HG03575 (cell line): ENCODE results near the gene DDX56.

Experiments used
- ATAC-seq: cut with Tn5 transposase; IDR thresholded peaks from one replicate; pipeline ENCODE4 v1.9.1; 2021; ENCODE audit not compliant: unreplicated experiment, insufficient number of reproducible peaks, low FRiP score; ENCODE audit errors: extremely low read depth

The DDX56 gene

DNA sequence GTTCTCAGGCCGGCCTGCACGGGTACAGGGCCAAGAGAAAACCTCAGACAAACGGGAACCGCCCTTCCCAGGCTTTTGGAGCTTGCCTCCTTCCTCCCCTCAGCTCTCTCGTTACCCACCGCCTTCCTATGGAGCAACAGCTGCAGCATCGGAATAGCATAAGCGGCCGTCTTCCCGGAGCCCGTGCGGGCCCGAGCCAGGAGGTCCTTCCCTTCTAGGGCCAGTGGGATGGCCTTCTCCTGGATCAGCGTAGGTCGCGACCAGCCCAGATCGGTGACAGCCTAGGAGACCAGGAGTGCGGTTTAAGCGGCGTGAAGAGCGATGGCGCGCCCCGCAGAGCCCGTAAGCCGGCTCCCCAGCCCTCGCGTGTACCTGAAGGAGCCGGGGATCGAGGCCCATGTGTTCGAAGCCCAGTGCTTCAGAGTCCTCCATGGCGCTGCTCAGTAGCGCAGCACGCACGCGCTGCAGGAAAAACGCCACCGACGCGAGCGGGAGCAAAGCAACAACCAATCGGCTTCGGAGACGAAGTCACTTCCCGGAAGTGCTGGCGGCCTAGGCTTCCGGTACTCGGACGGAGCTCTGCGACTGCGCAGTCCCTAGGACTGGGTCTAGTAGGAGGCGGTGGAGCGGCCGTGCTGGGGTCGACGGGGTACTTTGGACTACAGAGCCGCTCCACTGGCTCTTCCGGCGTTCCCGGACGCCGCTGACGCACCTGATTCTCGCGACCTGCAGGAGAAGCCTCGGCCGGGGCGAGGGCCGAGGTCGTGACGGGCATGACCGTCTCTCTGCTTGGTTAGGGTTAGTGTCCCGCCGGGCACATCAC, at the start of gene DDX56:
TSS of gene DDX56 (minus strand) at position 445 of the 823 bp plus-strand sequence. CDS start at position 432, 13 bp downstream.
- peak; percentile 81 for ATAC-seq

GRCh38 chr7:44622342-44623151, 48.8 kb upstream of the DDX56 start:
- ATAC-seq: no peak

GRCh38 chr7:44621750-44622103, 48.0 kb upstream of the DDX56 start:
- ATAC-seq: no peak

- ATAC-seq: no peak
Measured at GRCh38 chr7:44621034-44621749, 47.5 kb upstream of the DDX56 start.

DNA sequence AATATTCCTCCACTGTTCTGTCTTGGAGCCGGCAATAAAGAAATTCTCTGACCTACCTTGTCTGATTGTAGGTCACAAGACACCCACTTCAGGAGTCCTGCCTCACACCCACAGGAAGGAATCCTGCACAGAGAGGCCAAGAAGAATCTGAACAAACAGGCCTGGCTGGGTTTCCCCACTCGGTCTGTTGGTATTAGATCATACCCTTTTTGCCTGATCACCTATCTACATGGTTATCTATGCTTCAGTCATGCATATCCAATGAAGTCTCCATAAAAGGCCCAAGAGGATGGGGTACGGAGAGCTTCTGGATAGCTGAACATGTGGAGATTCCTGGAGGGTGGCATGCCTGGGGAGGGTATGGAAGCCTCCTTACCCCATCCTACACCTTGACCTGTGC, 45.0 kb upstream of the DDX56 start:
- no peak for ATAC-seq

DNA sequence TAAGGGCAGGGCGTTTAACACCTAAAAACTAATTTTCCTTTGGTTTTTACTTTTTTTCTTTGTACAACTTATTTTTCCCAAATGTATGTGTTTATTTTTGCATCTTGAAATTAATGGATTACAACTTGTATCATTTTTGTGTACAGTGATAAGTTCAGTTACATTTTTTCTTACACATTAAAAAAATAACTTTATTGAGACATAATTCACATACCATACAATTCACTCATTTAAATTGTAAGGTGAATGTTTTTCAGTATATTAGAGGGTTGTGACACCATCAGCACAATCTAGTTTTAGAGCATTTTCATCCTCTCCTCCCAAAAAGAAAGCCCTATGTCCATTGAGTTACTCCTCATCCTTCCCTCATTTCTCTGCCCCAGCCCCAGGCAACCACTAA, 44.3 kb upstream of the DDX56 start:
- ATAC-seq: no peak

DNA sequence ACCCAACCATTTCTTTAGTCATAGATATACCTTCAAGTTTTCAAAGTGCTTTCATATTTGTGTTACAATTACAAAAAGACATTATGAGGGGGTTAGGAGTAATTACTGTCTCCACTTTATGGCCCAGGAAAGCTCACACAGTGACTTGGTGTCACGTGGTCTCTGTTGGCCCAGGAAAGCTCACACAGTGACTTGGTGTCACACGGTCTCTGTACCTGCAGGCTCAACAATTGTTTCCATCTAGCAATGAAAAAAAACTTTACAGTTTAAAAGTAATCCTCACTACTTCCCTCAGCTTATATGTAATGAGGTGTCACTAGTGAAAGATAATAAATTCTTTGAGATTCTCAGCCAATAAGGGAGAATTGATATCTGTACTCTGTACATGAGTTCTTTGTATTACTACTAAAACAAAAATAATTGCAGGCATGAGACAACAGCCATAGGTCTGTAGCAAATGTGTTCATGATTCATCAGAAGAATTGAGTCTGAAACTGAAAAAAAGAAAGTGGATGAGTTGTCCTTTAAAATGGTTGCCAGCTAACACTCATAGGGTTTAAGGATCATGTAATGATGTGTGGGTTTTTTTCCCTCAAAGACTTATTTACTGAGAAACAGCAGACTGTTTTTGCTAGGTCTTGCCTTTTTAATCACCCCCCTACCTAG, 43.6 kb upstream of the DDX56 start:
- ATAC-seq: no peak

GRCh38 chr7:44616545-44616944, 42.8 kb upstream of the DDX56 start:
- no peak for ATAC-seq

DNA sequence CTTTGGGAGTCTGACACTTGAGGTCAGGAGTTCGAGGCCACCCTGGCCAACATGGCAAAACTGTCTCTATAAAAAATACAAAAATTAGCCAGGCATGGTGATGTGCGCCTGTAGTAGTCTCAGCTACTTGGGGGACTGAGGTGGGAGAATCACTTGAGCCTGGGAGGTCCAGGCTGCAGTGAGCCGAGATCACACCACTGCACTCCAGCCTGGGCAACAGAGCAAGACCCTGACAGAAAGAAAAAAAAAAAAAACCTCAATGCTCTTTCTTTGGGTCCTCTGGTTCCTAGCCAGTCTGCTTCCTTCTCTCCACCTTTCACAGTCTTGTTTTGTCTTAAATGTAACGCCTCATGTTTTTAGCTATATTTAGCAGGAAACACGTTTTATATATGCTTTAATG, 42.1 kb upstream of the DDX56 start:
- ATAC-seq: no peak

- no peak for ATAC-seq
Measured at GRCh38 chr7:44615149-44615611, 41.5 kb upstream of the DDX56 start.

DNA sequence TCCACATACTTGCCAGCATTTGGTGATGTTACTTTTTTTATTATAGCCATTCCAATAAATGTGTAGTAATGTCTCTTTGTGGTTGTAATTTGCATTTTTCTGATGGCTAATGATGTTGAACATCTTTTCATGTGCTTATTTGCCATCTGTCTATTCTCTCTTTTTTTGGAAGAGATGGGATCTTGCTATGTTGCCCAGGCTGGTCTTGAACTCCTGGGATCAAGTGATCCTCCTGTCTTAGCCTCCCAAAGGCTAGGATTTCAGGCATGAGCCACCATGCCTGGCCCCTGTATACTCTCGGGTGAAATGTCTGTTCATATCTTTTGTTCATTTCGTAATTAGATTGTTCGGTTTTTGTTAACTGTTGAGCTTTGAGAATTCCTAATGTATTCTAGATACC, 36.1 kb upstream of the DDX56 start:
- ATAC-seq: no peak

DNA sequence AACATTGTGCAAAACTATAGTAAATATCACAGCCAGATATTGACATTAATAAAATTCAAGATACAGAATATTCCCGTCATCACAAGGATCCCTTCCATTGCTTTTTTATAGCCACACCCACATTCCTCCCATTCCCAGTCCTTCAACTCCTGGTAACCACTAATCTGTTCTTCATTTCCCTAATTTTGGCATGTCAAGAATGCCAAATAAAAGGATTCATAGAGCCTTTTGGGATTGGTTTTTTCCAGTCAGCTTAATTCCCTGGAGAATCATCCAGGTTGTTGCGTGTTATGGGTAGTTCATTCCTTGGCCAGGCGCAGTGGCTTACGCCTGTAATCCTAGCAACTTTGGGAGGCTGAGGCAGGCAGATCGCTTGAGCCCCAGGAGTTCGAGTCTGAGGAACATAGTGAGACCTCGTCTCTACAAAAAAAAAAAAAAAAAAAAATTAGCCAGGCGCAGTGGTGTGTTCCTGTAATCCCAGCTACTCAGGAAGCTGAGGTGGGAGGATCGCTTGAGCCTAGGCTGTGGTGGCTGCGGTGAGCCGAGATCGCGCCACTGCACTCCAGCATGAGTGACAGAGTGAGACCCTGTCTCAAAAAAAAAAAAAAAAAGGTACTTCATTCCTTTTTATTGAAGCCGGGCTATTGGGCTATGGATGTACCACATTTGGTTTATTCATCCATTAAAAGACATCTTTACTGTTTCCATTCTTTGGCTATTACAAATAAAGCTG, 35.4 kb upstream of the DDX56 start:
- no peak for ATAC-seq

GRCh38 chr7:44607141-44608068, 33.7 kb upstream of the DDX56 start:
- no peak for ATAC-seq

- peak; percentile 74 for ATAC-seq
Measured at GRCh38 chr7:44606341-44607140, 32.8 kb upstream of the DDX56 start, which contains the start of gene OGDH. TSS of gene OGDH (plus strand) at chr7:44606627. CDS start at chr7:44624344, 17,717 bp downstream.

GRCh38 chr7:44604941-44605340, 31.2 kb upstream of the DDX56 start:
- no peak for ATAC-seq

GRCh38 chr7:44603193-44603592, 29.5 kb upstream of the DDX56 start:
- ATAC-seq: no peak

DNA sequence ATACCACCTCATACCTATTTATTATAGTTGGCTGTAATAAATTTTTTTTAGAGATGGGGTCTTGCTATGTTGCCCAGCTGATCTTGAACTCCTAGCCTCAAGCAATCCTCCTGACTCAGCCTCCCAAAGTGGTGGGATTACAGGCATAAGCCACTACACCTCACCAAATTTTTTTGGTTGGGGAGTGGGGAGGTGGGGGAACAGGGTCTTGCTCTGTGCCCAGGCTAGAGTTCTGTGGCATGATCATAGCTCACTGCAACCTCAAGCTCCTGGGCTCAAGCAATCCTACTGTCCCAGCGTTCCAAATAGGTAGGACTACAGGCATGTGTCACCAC, 28.8 kb upstream of the DDX56 start:
- ATAC-seq: no peak
